Kidney (tissue), 14 donors: Measurements from ENCODE around the gene ITGA4. TPM values are rescaled to one million over a fixed set of nuclear protein-coding genes. Genes with fewer than 3 reads are reported as not detected.

ENCODE experiments used
- DNase-seq, 5 donors: peaks; one replicate each; pipeline ENCODE4 v3.0.0-alpha.2; 2013 to 2020
- FAIRE-seq: peaks from 2 replicates; lab custom pipeline; 2012; peaks lifted over from hg19 to GRCh38; lab: Jason Lieb, UNC
- H3K27ac ChIP-seq, 2 donors: one replicate each; pipeline ENCODE4 v1.7.0; 2013; ENCODE audit warnings: low read depth in 2 of 2, low read length in 2 of 2, inconsistent platforms in 1 of 2
- H3K27me3 ChIP-seq: one replicate; pipeline ENCODE4 v1.7.1; 2013; ENCODE audit warnings: low read length, inconsistent platforms; ENCODE audit not compliant: control insufficient read depth, insufficient read depth
- H3K36me3 ChIP-seq, 3 donors: one replicate each; pipeline versions ENCODE4 v1.7.0 to v1.7.1; 2013; ENCODE audit warnings: low read length in 3 of 3, control low read depth in 1 of 3, inconsistent platforms in 1 of 3; ENCODE audit not compliant: insufficient read depth in 3 of 3, control insufficient read depth in 2 of 3
- H3K4me1 ChIP-seq, 3 donors: one replicate each; pipeline versions ENCODE4 v1.7.0 to v1.7.1; 2013; ENCODE audit warnings: low read length in 3 of 3, inconsistent platforms in 1 of 3, low read depth in 1 of 3; ENCODE audit not compliant: control insufficient read depth in 2 of 3, insufficient read depth in 2 of 3
- H3K4me3 ChIP-seq, 3 donors: one replicate each; pipeline versions ENCODE4 v1.7.0 to v1.8.1; 2013; ENCODE audit warnings: low read length in 3 of 3, control low read depth in 1 of 3, inconsistent platforms in 1 of 3
- H3K9ac ChIP-seq, 3 donors: one replicate each; pipeline versions ENCODE4 v1.7.0 to v1.7.1; 2013; ENCODE audit warnings: low read length in 3 of 3, control low read depth in 1 of 3, inconsistent platforms in 1 of 3
- H3K9me3 ChIP-seq, 3 donors: one replicate each; pipeline versions ENCODE4 v1.7.0 to v1.7.1; 2013; ENCODE audit warnings: low read length in 3 of 3, control low read depth in 1 of 3, inconsistent platforms in 1 of 3; ENCODE audit not compliant: control insufficient read depth in 2 of 3, insufficient read depth in 1 of 3
- intact Hi-C: fragments of 100-400 bp; cut with DNase I; formaldehyde crosslinking; loops from one replicate; pipeline ENCODE4 v1.11.1; 2022
- polyA plus RNA-seq: library from polyadenylated mRNA; stranded (reverse); fragments of 350-450 nt; fragmentation: Illumina TruSeq; extraction: RNeasy Lipid Tissue Mini Kit (QIAGEN cat#74804); gene quantifications from one replicate; pipeline ENCODE4 v1.2.3, GENCODE V29; 2014; ENCODE audit warnings: low read depth, low replicate concordance; ENCODE audit not compliant: insufficient read depth
- total RNA-seq: library from RNA; stranded (reverse); fragmentation: NEBNext Ultra II Directional; extraction: Animal tissue kit (Norgen Biotek cat#: 25700); gene quantifications from one replicate; pipeline ENCODE4 v1.2.1, GENCODE V29; 2021
- TF ChIP-seq, protein P1 (sequence below): IDR thresholded peaks from 3 replicates; pipeline ENCODE4 v1.5.1; 2012; ENCODE audit warnings: mild to moderate bottlenecking, moderate library complexity, borderline replicate concordance; ENCODE audit not compliant: insufficient read depth; ENCODE audit errors: extremely low read depth
- donor health status: control.
- donor health status: control.
- donor health status: control.
- donor health status: control.
- donor health status: control.
- donor health status: DM: yes; HTN: yes; CAD: no.
- donor health status: Normal renal cell carcinoma (clear cell type).

ITGA4 gene
- total and polyA plus RNA-seq, 2 donors from 2014 or later, result 0.39 to 23.5 TPM

DNA sequence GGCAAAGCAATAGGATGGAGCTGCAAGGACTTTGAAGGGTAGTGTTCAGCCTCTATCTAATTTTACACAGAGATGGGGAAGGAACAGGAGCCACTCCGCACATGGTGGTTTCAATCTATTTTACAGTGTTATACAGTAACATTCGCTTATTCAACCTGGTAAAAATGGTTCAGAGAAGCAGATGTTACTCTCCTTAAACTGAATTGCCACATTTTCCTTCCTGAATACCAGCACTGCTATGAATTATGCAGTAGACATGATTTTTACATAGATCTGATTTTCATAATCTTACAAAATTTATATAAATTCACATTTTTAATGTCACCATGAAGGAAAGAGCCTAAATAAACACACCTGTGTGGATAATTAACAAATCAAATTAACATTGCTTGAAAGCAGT, 85.0 kb downstream of the ITGA4 start:
- Histone ChIP-seq H3K9ac (no peak overlapping the region), H3K4me3 (no peak overlapping the region), H3K27me3 (no peaks in the 10 kb centered on the region), H3K4me1 (no peaks in the 10 kb centered on the region), H3K9me3 (no peaks in the 10 kb centered on the region), H3K27ac (no peak overlapping the region), H3K36me3 (peaks cover 0 to 4% (median 0%) of the 10 kb centered on the region in 3 donors)
- TF ChIP-seq, protein P1, sequence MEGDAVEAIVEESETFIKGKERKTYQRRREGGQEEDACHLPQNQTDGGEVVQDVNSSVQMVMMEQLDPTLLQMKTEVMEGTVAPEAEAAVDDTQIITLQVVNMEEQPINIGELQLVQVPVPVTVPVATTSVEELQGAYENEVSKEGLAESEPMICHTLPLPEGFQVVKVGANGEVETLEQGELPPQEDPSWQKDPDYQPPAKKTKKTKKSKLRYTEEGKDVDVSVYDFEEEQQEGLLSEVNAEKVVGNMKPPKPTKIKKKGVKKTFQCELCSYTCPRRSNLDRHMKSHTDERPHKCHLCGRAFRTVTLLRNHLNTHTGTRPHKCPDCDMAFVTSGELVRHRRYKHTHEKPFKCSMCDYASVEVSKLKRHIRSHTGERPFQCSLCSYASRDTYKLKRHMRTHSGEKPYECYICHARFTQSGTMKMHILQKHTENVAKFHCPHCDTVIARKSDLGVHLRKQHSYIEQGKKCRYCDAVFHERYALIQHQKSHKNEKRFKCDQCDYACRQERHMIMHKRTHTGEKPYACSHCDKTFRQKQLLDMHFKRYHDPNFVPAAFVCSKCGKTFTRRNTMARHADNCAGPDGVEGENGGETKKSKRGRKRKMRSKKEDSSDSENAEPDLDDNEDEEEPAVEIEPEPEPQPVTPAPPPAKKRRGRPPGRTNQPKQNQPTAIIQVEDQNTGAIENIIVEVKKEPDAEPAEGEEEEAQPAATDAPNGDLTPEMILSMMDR, result no peak
- intact Hi-C loops, result no loop called here
- DNase-seq, result no peak
- no peak for FAIRE-seq

DNA sequence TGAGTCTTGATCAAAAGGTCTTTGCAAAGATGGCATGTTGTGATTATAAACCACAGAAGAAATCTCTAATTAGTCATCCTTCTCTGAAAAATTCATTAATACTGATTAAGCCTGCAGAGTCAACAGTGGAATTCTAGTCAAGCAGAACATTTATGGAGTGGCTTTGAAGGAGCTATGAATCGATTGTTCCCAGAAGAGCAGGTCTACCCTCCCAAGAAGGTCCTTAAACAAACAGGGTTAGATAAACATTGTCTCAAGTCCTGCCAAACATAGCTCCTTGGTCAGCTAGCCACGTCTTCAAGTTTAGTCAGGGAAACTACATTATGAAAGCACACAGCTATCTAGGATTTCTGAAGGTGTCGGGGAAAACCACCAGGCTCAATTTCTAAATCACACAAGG, 88.9 kb downstream of the ITGA4 start:
- Histone ChIP-seq H3K4me3 (no peak overlapping the region), H3K36me3 (no peaks in the 10 kb centered on the region), H3K27ac (no peak overlapping the region), H3K9ac (no peak overlapping the region), H3K9me3 (no peaks in the 10 kb centered on the region), H3K4me1 (no peaks in the 10 kb centered on the region), H3K27me3 (no peaks in the 10 kb centered on the region)
- TF ChIP-seq, protein P1, result no peak
- FAIRE-seq (no peak), DNase-seq (no peak)
- intact Hi-C loops, result no loop called here

GRCh38 chr2:181552808-181553207, 95.6 kb downstream of the ITGA4 start:
- no peak for FAIRE-seq
- Histone ChIP-seq H3K9ac (no peak overlapping the region), H3K4me1 (no peaks in the 10 kb centered on the region), H3K36me3 (no peaks in the 10 kb centered on the region), H3K27ac (no peak overlapping the region), H3K27me3 (no peaks in the 10 kb centered on the region), H3K4me3 (no peak overlapping the region), H3K9me3 (no peaks in the 10 kb centered on the region)
- intact Hi-C loops, result no loop called here
- no peak for DNase-seq
- TF ChIP-seq, protein P1, result no peak

- FAIRE-seq, result no peak
- H3K4me3 ChIP-seq, result no peak overlapping the region
Observed at GRCh38 chr2:181553244-181553643, 96.1 kb downstream of the ITGA4 start.

More at GRCh38 chr2:181553244-181553643, 96.1 kb downstream of the ITGA4 start:
- DNase-seq, result no peak
- Histone ChIP-seq H3K27ac (no peak overlapping the region), H3K4me1 (no peaks in the 10 kb centered on the region), H3K27me3 (no peaks in the 10 kb centered on the region), H3K9me3 (no peaks in the 10 kb centered on the region), H3K9ac (no peak overlapping the region), H3K36me3 (no peaks in the 10 kb centered on the region)
- intact Hi-C loops, result no loop called here
- TF ChIP-seq, protein P1, result no peak
